22Rv1 (cell line): ENCODE results near the gene DNAJB8.

Source experiments
- H3K27ac ChIP-seq: fragments of 450-650 bp; 2 replicates; pipeline ENCODE4 v1.5.1; 2017
- CTCF ChIP-seq: fragments of 450-650 bp; IDR thresholded peaks from 2 replicates; pipeline ENCODE4 v1.5.1; 2017; ENCODE audit warnings: mild to moderate bottlenecking
- ZFX ChIP-seq: fragments of 450-650 bp; IDR thresholded peaks from 2 replicates; pipeline ENCODE4 v1.6.1; 2017; ENCODE audit warnings: antibody characterized with exemption, borderline replicate concordance

DNAJB8 gene

GRCh38 chr3:128421439-128421836 is 45.3 kb downstream of the DNAJB8 start:
- H3K27ac ChIP-seq: no peak overlapping the region
- TF ChIP-seq ZFX: no peak
- no peak for TF ChIP-seq CTCF

- H3K27ac ChIP-seq: no peak overlapping the region
- TF ChIP-seq CTCF (no peak), ZFX (no peak)
These were observed 45.8 kb downstream of the DNAJB8 start for GRCh38 chr3:128420720-128421438.

- TF ChIP-seq ZFX (no peak), CTCF (no peak)
- H3K27ac ChIP-seq: no peak overlapping the region
These were observed 46.4 kb downstream of the DNAJB8 start for GRCh38 chr3:128420289-128420688.

GRCh38 chr3:128419311-128419710 is 47.4 kb downstream of the DNAJB8 start:
- no peak overlapping the region for H3K27ac ChIP-seq
- TF ChIP-seq CTCF (no peak), ZFX (no peak)

- H3K27ac ChIP-seq: no peak overlapping the region
- TF ChIP-seq ZFX (no peak), CTCF (no peak)
These were observed 47.8 kb downstream of the DNAJB8 start for GRCh38 chr3:128418900-128419299.

GRCh38 chr3:128416578-128417211 is 50.0 kb downstream of the DNAJB8 start:
- H3K27ac ChIP-seq: no peak overlapping the region
- no peak for TF ChIP-seq ZFX
- TF ChIP-seq CTCF: no peak

GRCh38 chr3:128415773-128416577 is 50.7 kb downstream of the DNAJB8 start:
- TF ChIP-seq ZFX (no peak), CTCF (no peak)
- H3K27ac ChIP-seq: no peak overlapping the region
